Measurements from ENCODE around the gene ELOVL6.
A peak's percentile ranks its signal among the peaks of the same experiment; 100 is the strongest.

The ELOVL6 gene

GRCh38 chr4:110128472-110128919, 69.9 kb downstream of the ELOVL6 start:
- no peak for TF ChIP-seq CTCF (conservative IDR thresholded peaks at IDR 0.05; ENCODE audit: low read depth, low read length)
- no peak for DNase-seq (ENCODE audit: low read depth)
- no peak overlapping the region for H3K4me3 ChIP-seq (ENCODE audit: low read depth, low read length)

- DNase-seq (ENCODE audit: low read depth): no peak
- no peak for TF ChIP-seq CTCF (conservative IDR thresholded peaks at IDR 0.05; ENCODE audit: low read depth, low read length)
- no peak overlapping the region for H3K4me3 ChIP-seq (ENCODE audit: low read depth, low read length)
These were observed 70.4 kb downstream of the ELOVL6 start for GRCh38 chr4:110128029-110128428.

GRCh38 chr4:110124711-110125110, 73.7 kb downstream of the ELOVL6 start:
- TF ChIP-seq CTCF (conservative IDR thresholded peaks at IDR 0.05; ENCODE audit: low read depth, low read length): no peak
- no peak overlapping the region for H3K4me3 ChIP-seq (ENCODE audit: low read depth, low read length)
- DNase-seq (ENCODE audit: low read depth): no peak

- no peak for TF ChIP-seq CTCF (conservative IDR thresholded peaks at IDR 0.05; ENCODE audit: low read depth, low read length)
- DNase-seq (ENCODE audit: low read depth): peak; percentile 60
- no peak overlapping the region for H3K4me3 ChIP-seq (ENCODE audit: low read depth, low read length)
These were observed 76.2 kb downstream of the ELOVL6 start for GRCh38 chr4:110122201-110122600.

- DNase-seq (ENCODE audit: low read depth): no peak
- TF ChIP-seq CTCF (conservative IDR thresholded peaks at IDR 0.05; ENCODE audit: low read depth, low read length): no peak
- no peak overlapping the region for H3K4me3 ChIP-seq (ENCODE audit: low read depth, low read length)
These were observed 77.9 kb downstream of the ELOVL6 start for GRCh38 chr4:110120506-110120905.

- peak; percentile 84 for DNase-seq (ENCODE audit: low read depth)
- H3K4me3 ChIP-seq (ENCODE audit: low read depth, low read length): no peak overlapping the region
These were observed 78.5 kb downstream of the ELOVL6 start for GRCh38 chr4:110119880-110120279.

More at GRCh38 chr4:110119880-110120279, 78.5 kb downstream of the ELOVL6 start:
- no peak for TF ChIP-seq CTCF (conservative IDR thresholded peaks at IDR 0.05; ENCODE audit: low read depth, low read length)

Data from choroid plexus epithelial cell (primary cell).